CD4-positive, alpha-beta T cell treated with Interleukin-15 for 4 hours (primary cell): ENCODE results near the gene CAPG.
"Not testable (repeated sequence)": the region's sequence is repeated elsewhere in the genome, so short reads cannot be mapped to it uniquely, and the experiment has no call there.

Experiments used
- DNase-seq: peaks from one replicate; pipeline ENCODE4 v3.0.0-alpha.2; 2020; ENCODE audit warnings: low spot score

CAPG gene

GRCh38 chr2:85396531-85397470 lies 13.4 kb downstream of the CAPG start:
- no peak for DNase-seq

GRCh38 chr2:85395912-85396475 lies 14.2 kb downstream of the CAPG start:
- DNase-seq, result no peak

GRCh38 chr2:85394976-85395375 lies 15.2 kb downstream of the CAPG start:
- no peak for DNase-seq

- DNase-seq, result no peak
Measured at GRCh38 chr2:85394261-85394681, 15.9 kb downstream of the CAPG start.

- no peak for DNase-seq
Measured at GRCh38 chr2:85393836-85394235, 16.3 kb downstream of the CAPG start.

GRCh38 chr2:85390941-85391669 lies 19.1 kb downstream of the CAPG start:
- DNase-seq, result peak; percentile 67

GRCh38 chr2:85388878-85389538 lies 21.2 kb downstream of the CAPG start:
- no peak for DNase-seq

- no peak for DNase-seq
Measured at GRCh38 chr2:85387754-85388153, 22.4 kb downstream of the CAPG start.

GRCh38 chr2:85385746-85386145 lies 24.4 kb downstream of the CAPG start:
- DNase-seq, result no peak

GRCh38 chr2:85383850-85384249 lies 26.3 kb downstream of the CAPG start:
- DNase-seq, result no peak

- DNase-seq, result not testable (repeated sequence)
Measured at GRCh38 chr2:85383151-85383550, 27.0 kb downstream of the CAPG start.

GRCh38 chr2:85380048-85380447 lies 30.1 kb downstream of the CAPG start:
- DNase-seq, result no peak

GRCh38 chr2:85378257-85378656 lies 31.9 kb downstream of the CAPG start:
- DNase-seq, result no peak

GRCh38 chr2:85377083-85377482 lies 33.1 kb downstream of the CAPG start:
- DNase-seq, result no peak

GRCh38 chr2:85376291-85377065 lies 33.7 kb downstream of the CAPG start:
- no peak for DNase-seq

GRCh38 chr2:85371045-85371444 lies 39.1 kb downstream of the CAPG start:
- DNase-seq, result no peak

GRCh38 chr2:85369500-85369899 lies 40.7 kb downstream of the CAPG start:
- DNase-seq, result no peak

GRCh38 chr2:85368921-85369320 lies 41.2 kb downstream of the CAPG start:
- no peak for DNase-seq

- DNase-seq, result no peak
Measured at GRCh38 chr2:85367180-85367579, 43.0 kb downstream of the CAPG start.

GRCh38 chr2:85362653-85363387 lies 47.3 kb downstream of the CAPG start:
- not testable (repeated sequence) for DNase-seq

GRCh38 chr2:85357736-85358135 lies 52.4 kb downstream of the CAPG start:
- DNase-seq, result no peak
